Measurements from ENCODE around the gene MGLL. TPM values are rescaled to one million over a fixed set of nuclear protein-coding genes. Genes with fewer than 3 reads are reported as not detected.

The MGLL gene
- total RNA-seq, 1 experiment from 2014 or later, result 6.8 TPM

DNA sequence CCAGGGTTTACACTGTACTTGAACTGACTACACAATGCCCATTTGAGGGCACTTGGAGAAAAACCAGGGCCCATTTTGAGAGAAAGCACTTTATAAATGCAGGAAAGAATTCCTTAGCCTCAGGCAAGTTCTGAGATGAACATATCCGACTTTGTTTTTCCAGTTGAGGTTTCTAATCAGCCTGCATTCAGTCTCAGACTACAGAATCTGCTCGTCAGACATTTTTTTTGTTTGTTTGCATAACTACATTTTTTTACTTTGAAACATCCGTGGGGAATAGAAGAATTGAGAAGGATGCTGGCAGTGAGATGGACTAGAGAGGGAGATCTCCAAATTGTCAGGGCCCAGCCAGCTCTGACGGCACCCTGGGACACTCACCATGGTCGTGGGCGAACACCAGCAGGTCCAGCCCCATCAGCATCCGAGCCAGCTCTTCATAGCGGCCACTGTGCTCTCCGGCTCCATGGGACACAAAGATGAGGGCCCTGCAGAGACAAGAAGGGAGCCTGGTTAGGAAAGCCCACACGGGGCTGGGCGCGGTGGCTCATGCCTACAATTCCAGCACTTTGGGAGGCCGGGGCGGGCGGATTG is 40.8 kb downstream of the MGLL start (continued):
- TF ChIP-seq, protein P1, sequence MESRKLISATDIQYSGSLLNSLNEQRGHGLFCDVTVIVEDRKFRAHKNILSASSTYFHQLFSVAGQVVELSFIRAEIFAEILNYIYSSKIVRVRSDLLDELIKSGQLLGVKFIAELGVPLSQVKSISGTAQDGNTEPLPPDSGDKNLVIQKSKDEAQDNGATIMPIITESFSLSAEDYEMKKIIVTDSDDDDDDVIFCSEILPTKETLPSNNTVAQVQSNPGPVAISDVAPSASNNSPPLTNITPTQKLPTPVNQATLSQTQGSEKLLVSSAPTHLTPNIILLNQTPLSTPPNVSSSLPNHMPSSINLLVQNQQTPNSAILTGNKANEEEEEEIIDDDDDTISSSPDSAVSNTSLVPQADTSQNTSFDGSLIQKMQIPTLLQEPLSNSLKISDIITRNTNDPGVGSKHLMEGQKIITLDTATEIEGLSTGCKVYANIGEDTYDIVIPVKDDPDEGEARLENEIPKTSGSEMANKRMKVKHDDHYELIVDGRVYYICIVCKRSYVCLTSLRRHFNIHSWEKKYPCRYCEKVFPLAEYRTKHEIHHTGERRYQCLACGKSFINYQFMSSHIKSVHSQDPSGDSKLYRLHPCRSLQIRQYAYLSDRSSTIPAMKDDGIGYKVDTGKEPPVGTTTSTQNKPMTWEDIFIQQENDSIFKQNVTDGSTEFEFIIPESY (IDR thresholded peaks at IDR 0.05; ENCODE audit: extremely low read depth, insufficient replicate concordance, low read length), result no peak
- TF ChIP-seq MAX (IDR thresholded peaks at IDR 0.05) (no peak), CBX3 (IDR thresholded peaks at IDR 0.05; ENCODE audit: low read depth) (no peak), ELF1 (IDR thresholded peaks at IDR 0.05; ENCODE audit: borderline replicate concordance, low read depth) (no peak), RAD21 (IDR thresholded peaks at IDR 0.05; ENCODE audit: low read depth) (no peak), SRF (IDR thresholded peaks at IDR 0.05; ENCODE audit: low read depth) (no peak)

DNA sequence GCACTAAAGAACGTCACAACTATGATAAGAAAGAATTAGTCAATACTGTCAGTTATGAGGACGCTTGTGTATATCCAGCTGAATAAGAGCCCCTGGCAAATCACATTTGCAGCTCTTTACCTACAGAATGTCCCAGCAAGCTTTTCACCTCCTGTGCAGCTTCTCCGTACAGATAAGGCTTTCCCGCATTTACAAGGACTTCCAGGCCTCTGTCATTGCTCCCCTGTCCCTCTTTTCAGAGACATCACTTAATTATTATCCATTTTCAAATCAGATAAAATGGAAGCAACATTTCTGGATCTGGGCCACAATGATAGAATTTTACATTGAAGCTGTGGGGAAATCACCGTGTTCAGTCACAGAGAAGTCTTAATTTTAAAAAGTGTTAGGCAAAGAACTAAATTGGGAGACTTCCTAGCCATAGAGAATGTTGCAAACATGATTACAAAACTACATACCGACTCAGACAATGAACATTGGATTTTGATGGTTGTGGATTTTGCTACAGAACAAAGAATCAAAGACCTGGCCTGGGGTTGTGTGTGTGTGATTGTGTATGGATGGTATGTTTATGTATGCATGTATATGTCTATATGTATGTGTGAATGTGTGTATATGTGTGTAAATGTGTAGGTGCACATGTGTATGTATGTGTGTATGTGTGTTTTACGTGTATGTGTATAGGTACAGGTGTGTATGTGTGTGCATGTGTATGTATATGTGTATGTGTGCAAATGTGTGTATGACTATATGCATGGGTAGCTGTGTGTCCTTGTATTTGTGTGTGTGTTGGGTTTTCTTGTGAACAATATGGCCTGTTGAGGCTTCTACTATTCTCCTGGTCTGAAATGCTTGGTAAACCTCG is 41.5 kb downstream of the MGLL start:
- intact Hi-C loops (cut with micrococcal nuclease), result no loop called here
- H3K9me3 ChIP-seq (ENCODE audit: control insufficient read depth in 1 of 2, insufficient read depth in 1 of 2, low read depth in 1 of 2, low read length in 2 of 2), result no peaks in the 10 kb centered on the region
- H2AFZ ChIP-seq (ENCODE audit: low read depth, low read length, poor library complexity, severe bottlenecking), result no peak overlapping the region
- H3K4me1 ChIP-seq (ENCODE audit: control insufficient read depth in 1 of 2, insufficient read depth in 2 of 2, low read length in 2 of 2), result peaks cover 0 to 19% of the 10 kb centered on the region in 2 experiments; a peak in 3 of 4 replicates
- no peak overlapping the region for H3K4me2 ChIP-seq (ENCODE audit: low read length)
- no TSS peak for BruUV-seq (replicated peaks)
- no peaks in the 10 kb centered on the region for H3K79me2 ChIP-seq (ENCODE audit: insufficient read depth, low read length)
- no peak overlapping the region for H3K9ac ChIP-seq (ENCODE audit: low read length)
- no peak overlapping the region for H3K27ac ChIP-seq (ENCODE audit: low read depth, low read length)
- H3K36me3 ChIP-seq (ENCODE audit: control insufficient read depth in 1 of 2, insufficient read depth in 2 of 2, low read length in 2 of 2), result no peaks in the 10 kb centered on the region
- ChIA-PET RAD21 (ENCODE audit: low non-redundant PET in 1 of 2, low total read pairs in 2 of 2, uncharacterized antibody in 2 of 2, unreplicated experiment in 2 of 2) (no interaction called here), POLR2A (no interaction called here), CTCF (interaction anchor here (1.3 kb wide), 1 partner anchor 10 kb away, joined by 7 read pairs; no protein-coding TSS in a partner anchor)
- DNase-seq (ENCODE audit: low read depth, low spot score), result no peak
- H4K20me1 ChIP-seq (ENCODE audit: insufficient read depth), result no peaks in the 10 kb centered on the region
- no peaks in the 10 kb centered on the region for H3K27me3 ChIP-seq (ENCODE audit: insufficient read depth, low read length)
- no peak overlapping the region for H3K4me3 ChIP-seq (replicated peaks in 1 of 2; ENCODE audit: low read depth in 1 of 2, low read length in 2 of 2)
- ATAC-seq, result no peak
- H3K9me2 ChIP-seq (ENCODE audit: insufficient read depth), result no peaks in the 10 kb centered on the region
- no peak for TF ChIP-seq SRF (IDR thresholded peaks at IDR 0.05; ENCODE audit: low read depth)
- no peak for TF ChIP-seq ELF1 (IDR thresholded peaks at IDR 0.05; ENCODE audit: borderline replicate concordance, low read depth)
- no peak for TF ChIP-seq EZH2phosphoT487 (IDR thresholded peaks at IDR 0.05; ENCODE audit: borderline replicate concordance)
- TF ChIP-seq POLR2AphosphoS5 (IDR thresholded peaks at IDR 0.05; ENCODE audit: low read depth, low read length), result no peak
- TF ChIP-seq, protein P2, sequence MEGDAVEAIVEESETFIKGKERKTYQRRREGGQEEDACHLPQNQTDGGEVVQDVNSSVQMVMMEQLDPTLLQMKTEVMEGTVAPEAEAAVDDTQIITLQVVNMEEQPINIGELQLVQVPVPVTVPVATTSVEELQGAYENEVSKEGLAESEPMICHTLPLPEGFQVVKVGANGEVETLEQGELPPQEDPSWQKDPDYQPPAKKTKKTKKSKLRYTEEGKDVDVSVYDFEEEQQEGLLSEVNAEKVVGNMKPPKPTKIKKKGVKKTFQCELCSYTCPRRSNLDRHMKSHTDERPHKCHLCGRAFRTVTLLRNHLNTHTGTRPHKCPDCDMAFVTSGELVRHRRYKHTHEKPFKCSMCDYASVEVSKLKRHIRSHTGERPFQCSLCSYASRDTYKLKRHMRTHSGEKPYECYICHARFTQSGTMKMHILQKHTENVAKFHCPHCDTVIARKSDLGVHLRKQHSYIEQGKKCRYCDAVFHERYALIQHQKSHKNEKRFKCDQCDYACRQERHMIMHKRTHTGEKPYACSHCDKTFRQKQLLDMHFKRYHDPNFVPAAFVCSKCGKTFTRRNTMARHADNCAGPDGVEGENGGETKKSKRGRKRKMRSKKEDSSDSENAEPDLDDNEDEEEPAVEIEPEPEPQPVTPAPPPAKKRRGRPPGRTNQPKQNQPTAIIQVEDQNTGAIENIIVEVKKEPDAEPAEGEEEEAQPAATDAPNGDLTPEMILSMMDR (IDR thresholded peaks at IDR 0.05 in 2 of 3, conservative IDR thresholded peaks at IDR 0.05 in 1 of 3; ENCODE audit: borderline replicate concordance in 1 of 3, insufficient read depth in 1 of 3, low read depth in 2 of 3, low read length in 2 of 3), result no peak
- no peak for TF ChIP-seq SIN3A (IDR thresholded peaks at IDR 0.05; ENCODE audit: low read depth)
- TF ChIP-seq CBX3 (IDR thresholded peaks at IDR 0.05; ENCODE audit: low read depth), result no peak
- no peak for TF ChIP-seq EGR1 (IDR thresholded peaks at IDR 0.05; ENCODE audit: low read depth)
- no peak for TF ChIP-seq MAX (IDR thresholded peaks at IDR 0.05)
- TF ChIP-seq FOSL1 (IDR thresholded peaks at IDR 0.05; ENCODE audit: low read depth), result no peak
- TF ChIP-seq YY1 (IDR thresholded peaks at IDR 0.05; ENCODE audit: extremely low read depth, insufficient replicate concordance, low read depth, low read length), result no peak
- TF ChIP-seq ZFX (IDR thresholded peaks at IDR 0.05), result no peak
- no peak for TF ChIP-seq SP1 (IDR thresholded peaks at IDR 0.05; ENCODE audit: low read depth)
- TF ChIP-seq, protein P3, sequence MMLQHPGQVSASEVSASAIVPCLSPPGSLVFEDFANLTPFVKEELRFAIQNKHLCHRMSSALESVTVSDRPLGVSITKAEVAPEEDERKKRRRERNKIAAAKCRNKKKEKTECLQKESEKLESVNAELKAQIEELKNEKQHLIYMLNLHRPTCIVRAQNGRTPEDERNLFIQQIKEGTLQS (IDR thresholded peaks at IDR 0.05), result no peak
